Gastrocnemius medialis (tissue), 4 donors: ENCODE results near the gene SLC9B1.

ENCODE experiments used
- CTCF ChIP-seq, 5 experiments: fragments of 450-650 bp in 3 of 5; fragments of 200-600 bp in 2 of 5; sonication (generic) in 2 of 5; IDR thresholded peaks in 4 of 5; conservative IDR thresholded peaks in 1 of 5; 1 replicate in 4 of 5; 2 replicates in 1 of 5; pipeline ENCODE4 v1.5.1; 2016 to 2019; ENCODE audit warnings: antibody characterized with exemption in 5 of 5, mild to moderate bottlenecking in 3 of 5, moderate library complexity in 3 of 5
- POLR2A ChIP-seq, 2 donors: fragments of 450-650 bp; IDR thresholded peaks; one replicate each; pipeline ENCODE4 v1.6.1; 2017; ENCODE audit warnings: antibody characterized with exemption in 2 of 2, mild to moderate bottlenecking in 2 of 2, moderate library complexity in 2 of 2

- no peak for TF ChIP-seq POLR2A (IDR thresholded peaks at IDR 0.05)
- no peak for TF ChIP-seq CTCF (IDR thresholded peaks at IDR 0.05 in 4 of 5, conservative IDR thresholded peaks at IDR 0.05 in 1 of 5)
Measured at GRCh38 chr4:103002551-103002950, 17.0 kb downstream of the SLC9B1 start.
